GM19467 (cell line): ENCODE measurements around the gene DTHD1.

Experiments used
- ATAC-seq: cut with Tn5 transposase; IDR thresholded peaks from one replicate; pipeline ENCODE4 v1.9.1; 2021; ENCODE audit warnings: mild to moderate bottlenecking, moderate library complexity; ENCODE audit not compliant: unreplicated experiment

DTHD1 gene

GRCh38 chr4:36338973-36339372 lies 57.6 kb downstream of the DTHD1 start:
- no peak for ATAC-seq

- no peak for ATAC-seq
Observed at GRCh38 chr4:36341936-36342335, 60.5 kb downstream of the DTHD1 start.

GRCh38 chr4:36343501-36344175 lies 62.2 kb downstream of the DTHD1 start:
- ATAC-seq, result no peak

GRCh38 chr4:36348403-36348938 lies 67.1 kb downstream of the DTHD1 start:
- peak; percentile 93 for ATAC-seq

- ATAC-seq, result no peak
Observed at GRCh38 chr4:36349938-36350549, 68.6 kb downstream of the DTHD1 start.

GRCh38 chr4:36351082-36351666 lies 69.8 kb downstream of the DTHD1 start:
- ATAC-seq, result peak; percentile 58

GRCh38 chr4:36353998-36354397 lies 72.6 kb downstream of the DTHD1 start:
- no peak for ATAC-seq

- no peak for ATAC-seq
Observed at GRCh38 chr4:36358173-36358572, 76.8 kb downstream of the DTHD1 start.

- no peak for ATAC-seq
Observed at GRCh38 chr4:36360755-36361154, 79.3 kb downstream of the DTHD1 start.

- no peak for ATAC-seq
Observed at GRCh38 chr4:36363024-36363423, 81.6 kb downstream of the DTHD1 start.

GRCh38 chr4:36374836-36375511 lies 93.6 kb downstream of the DTHD1 start:
- ATAC-seq, result no peak

- peak; percentile 77 for ATAC-seq
Observed at GRCh38 chr4:36385951-36386571, 104.6 kb downstream of the DTHD1 start.

GRCh38 chr4:36386691-36387090 lies 105.3 kb downstream of the DTHD1 start:
- no peak for ATAC-seq

- no peak for ATAC-seq
Observed at GRCh38 chr4:36388710-36389109, 107.3 kb downstream of the DTHD1 start.

GRCh38 chr4:36391411-36391810 lies 110.0 kb downstream of the DTHD1 start:
- ATAC-seq, result no peak

GRCh38 chr4:36392024-36392423 lies 110.6 kb downstream of the DTHD1 start:
- no peak for ATAC-seq

GRCh38 chr4:36392916-36393315 lies 111.5 kb downstream of the DTHD1 start:
- ATAC-seq, result no peak
